GM23338 (cell line): ENCODE data around the gene HELB. TPM values are rescaled to one million over a fixed set of nuclear protein-coding genes. Genes with fewer than 3 reads are reported as not detected.

Experiments used
- ATAC-seq: fragments of 200-7000 bp; cut with Tn5 transposase; 3 replicates; pipeline ENCODE4 v1.9.1; 2020
- DNase-seq: peaks from one replicate; pipeline ENCODE4 v3.0.0-alpha.2; 2015; ENCODE audit warnings: low spot score
- H2AFZ ChIP-seq: fragments of 200-600 bp; sonication (generic); 2 replicates; pipeline ENCODE4 v1.8.0; 2016; ENCODE audit warnings: antibody characterized with exemption, mild to moderate bottlenecking, moderate library complexity
- H3F3A ChIP-seq: fragments of 200-600 bp; sonication (generic); replicated peaks from 2 replicates; pipeline ENCODE4 v1.8.0; 2017; ENCODE audit warnings: antibody characterized with exemption, mixed run types, low read depth
- H3K27ac ChIP-seq: fragments of 200-600 bp; sonication (generic); 2 replicates; pipeline ENCODE4 v1.6.1; 2016; ENCODE audit warnings: low read depth
- H3K27me3 ChIP-seq: fragments of 200-600 bp; sonication (generic); 2 replicates; pipeline ENCODE4 v1.8.0; 2016; ENCODE audit warnings: mild to moderate bottlenecking, mixed run types, moderate library complexity; ENCODE audit not compliant: insufficient read depth
- H3K36me3 ChIP-seq: fragments of 200-600 bp; sonication (generic); 2 replicates; pipeline ENCODE4 v1.8.0; 2016; ENCODE audit warnings: mild to moderate bottlenecking; ENCODE audit not compliant: insufficient read depth
- H3K4me1 ChIP-seq: fragments of 200-600 bp; sonication (generic); 2 replicates; pipeline ENCODE4 v1.8.0; 2016; ENCODE audit warnings: mild to moderate bottlenecking, moderate library complexity; ENCODE audit not compliant: insufficient read depth
- H3K4me2 ChIP-seq: fragments of 200-600 bp; sonication (generic); 2 replicates; pipeline ENCODE4 v1.7.1; 2017; ENCODE audit warnings: mixed run types
- H3K4me3 ChIP-seq: fragments of 200-600 bp; sonication (generic); 2 replicates; pipeline ENCODE4 v1.6.1; 2016; ENCODE audit warnings: mixed run types
- H3K79me2 ChIP-seq: fragments of 200-600 bp; sonication (generic); replicated peaks from 2 replicates; pipeline ENCODE4 v1.8.0; 2017; ENCODE audit warnings: mild to moderate bottlenecking; ENCODE audit not compliant: insufficient read depth
- H3K9me2 ChIP-seq: fragments of 200-600 bp; sonication (generic); 2 replicates; pipeline ENCODE4 v1.8.0; 2017; ENCODE audit not compliant: insufficient read depth
- H4K20me1 ChIP-seq: fragments of 200-600 bp; sonication (generic); replicated peaks from 2 replicates; pipeline ENCODE4 v1.8.0; 2017; ENCODE audit warnings: mild to moderate bottlenecking; ENCODE audit not compliant: insufficient read depth
- H3K27ac Mint-ChIP-seq: 2 replicates; pipeline ENCODE4 v1.8.0; 2020; ENCODE audit warnings: inconsistent platforms, mild to moderate bottlenecking, moderate library complexity, mixed read lengths
- H3K27me3 Mint-ChIP-seq: 3 replicates; pipeline ENCODE4 v1.8.0; 2022; ENCODE audit warnings: low read depth, mild to moderate bottlenecking, moderate library complexity, mixed read lengths, inconsistent platforms; ENCODE audit not compliant: insufficient read depth, poor library complexity
- H3K36me3 Mint-ChIP-seq: 3 replicates; pipeline ENCODE4 v1.8.0; 2021; ENCODE audit warnings: low read depth, mild to moderate bottlenecking, inconsistent platforms, moderate library complexity, mixed read lengths
- H3K4me1 Mint-ChIP-seq: 3 replicates; pipeline ENCODE4 v1.8.0; 2020; ENCODE audit warnings: mild to moderate bottlenecking, inconsistent platforms, mixed read lengths
- H3K4me3 Mint-ChIP-seq: 3 replicates; pipeline ENCODE4 v1.8.0; 2021; ENCODE audit warnings: moderate library complexity, mild to moderate bottlenecking, inconsistent platforms, mixed read lengths
- H3K9me3 Mint-ChIP-seq: 3 replicates; pipeline ENCODE4 v1.8.0; 2020; ENCODE audit warnings: moderate library complexity, mild to moderate bottlenecking, inconsistent platforms, mixed read lengths
- CREB1 ChIP-seq: fragments of 250-450 bp; sonication (Bioruptor Pico); IDR thresholded peaks from 2 replicates; pipeline ENCODE4 v1.5.0; 2020; ENCODE audit warnings: low read depth, mild to moderate bottlenecking, moderate library complexity
- EZH2 ChIP-seq: fragments of 200-600 bp; sonication (generic); IDR thresholded peaks from one replicate; pipeline ENCODE4 v1.8.0; 2017; ENCODE audit warnings: antibody characterized with exemption, mild to moderate bottlenecking, low read depth; ENCODE audit not compliant: unreplicated experiment
- EZH2phosphoT487 ChIP-seq: fragments of 200-600 bp; sonication (generic); IDR thresholded peaks from one replicate; pipeline ENCODE4 v1.8.1; 2018; ENCODE audit warnings: antibody characterized with exemption; ENCODE audit not compliant: unreplicated experiment
- JUNB ChIP-seq: IDR thresholded peaks from one replicate; pipeline ENCODE4 v1.6.1; 2016; ENCODE audit warnings: antibody characterized with exemption; ENCODE audit not compliant: unreplicated experiment
- NANOG ChIP-seq: IDR thresholded peaks from 2 replicates; pipeline ENCODE4 v1.6.1; 2016; ENCODE audit warnings: antibody characterized with exemption, borderline replicate concordance
- POLR2AphosphoS5 ChIP-seq: IDR thresholded peaks from 2 replicates; pipeline ENCODE4 v1.6.1; 2016; ENCODE audit warnings: antibody characterized with exemption, low read depth
- STAT1 ChIP-seq: IDR thresholded peaks from one replicate; pipeline ENCODE4 v1.6.1; 2016; ENCODE audit warnings: antibody characterized with exemption; ENCODE audit not compliant: unreplicated experiment
- ZNF114 ChIP-seq: fragments of 250-450 bp; sonication (Bioruptor Pico); IDR thresholded peaks from 2 replicates; pipeline ENCODE4 v1.5.0; 2020; ENCODE audit warnings: mild to moderate bottlenecking, moderate library complexity
- ZNF331 ChIP-seq: fragments of 250-450 bp; sonication (Bioruptor Pico); IDR thresholded peaks from 2 replicates; pipeline ENCODE4 v1.5.0; 2020; ENCODE audit warnings: low read depth, mild to moderate bottlenecking, moderate library complexity
- ZNF462 ChIP-seq: fragments of 250-450 bp; sonication (Bioruptor Pico); IDR thresholded peaks from 2 replicates; pipeline ENCODE4 v1.5.0; 2020; ENCODE audit warnings: mild to moderate bottlenecking, moderate library complexity
- polyA plus RNA-seq: library from polyadenylated mRNA; unstranded; fragments of >200 nt; fragmentation: Nextera tagmentation; extraction: Ambion mirVana; gene quantifications from 2 replicates; pipeline ENCODE4 v1.2.1, GENCODE V29; 2016
- total RNA-seq: library from RNA; depleted of rRNA; stranded (reverse); fragments of >200 nt; shearing (Covaris generic); gene quantifications from 2 replicates; pipeline ENCODE4 v1.2.3, GENCODE V29; 2014
- TF ChIP-seq, protein P1 (sequence below), 2 experiments: fragments of 200-600 bp in 1 of 2; sonication (generic) in 1 of 2; conservative IDR thresholded peaks; 2 replicates each; pipeline versions ENCODE4 v1.5.1 to v1.6.1; 2016 to 2017; ENCODE audit warnings: antibody characterized with exemption in 2 of 2, low read depth in 2 of 2, mild to moderate bottlenecking in 2 of 2, moderate library complexity in 1 of 2
- TF ChIP-seq, protein P2 (sequence below): IDR thresholded peaks from 2 replicates; pipeline ENCODE4 v1.6.1; 2016; ENCODE audit warnings: antibody characterized with exemption
- TF ChIP-seq, protein P3 (sequence below): IDR thresholded peaks from one replicate; pipeline ENCODE4 v1.6.1; 2018; ENCODE audit warnings: antibody characterized with exemption; ENCODE audit not compliant: unreplicated experiment

HELB gene
- total and polyA plus RNA-seq, 2 experiments from 2014 or later: 3.1 to 18.2 TPM

DNA sequence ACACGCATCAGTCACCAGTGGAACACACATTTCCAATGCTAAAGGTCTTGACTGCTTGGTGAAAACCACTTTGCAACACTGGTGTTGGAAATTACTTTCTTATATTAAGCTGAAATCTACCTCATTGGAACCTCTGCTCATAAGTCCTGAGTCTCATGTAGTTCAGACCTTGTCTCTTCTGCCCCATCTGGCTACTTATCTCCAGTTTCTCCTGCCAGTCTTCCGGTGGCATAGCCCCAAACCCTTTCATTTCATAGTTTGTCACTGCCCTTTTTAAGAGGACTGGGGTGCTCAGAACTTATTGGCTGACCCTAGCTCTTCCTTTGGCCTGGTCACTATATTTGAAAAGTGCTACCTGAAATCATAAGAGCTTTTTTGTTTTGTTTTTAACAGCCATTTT lies 43.7 kb downstream of the HELB start (continued):
- TF ChIP-seq, protein P1, sequence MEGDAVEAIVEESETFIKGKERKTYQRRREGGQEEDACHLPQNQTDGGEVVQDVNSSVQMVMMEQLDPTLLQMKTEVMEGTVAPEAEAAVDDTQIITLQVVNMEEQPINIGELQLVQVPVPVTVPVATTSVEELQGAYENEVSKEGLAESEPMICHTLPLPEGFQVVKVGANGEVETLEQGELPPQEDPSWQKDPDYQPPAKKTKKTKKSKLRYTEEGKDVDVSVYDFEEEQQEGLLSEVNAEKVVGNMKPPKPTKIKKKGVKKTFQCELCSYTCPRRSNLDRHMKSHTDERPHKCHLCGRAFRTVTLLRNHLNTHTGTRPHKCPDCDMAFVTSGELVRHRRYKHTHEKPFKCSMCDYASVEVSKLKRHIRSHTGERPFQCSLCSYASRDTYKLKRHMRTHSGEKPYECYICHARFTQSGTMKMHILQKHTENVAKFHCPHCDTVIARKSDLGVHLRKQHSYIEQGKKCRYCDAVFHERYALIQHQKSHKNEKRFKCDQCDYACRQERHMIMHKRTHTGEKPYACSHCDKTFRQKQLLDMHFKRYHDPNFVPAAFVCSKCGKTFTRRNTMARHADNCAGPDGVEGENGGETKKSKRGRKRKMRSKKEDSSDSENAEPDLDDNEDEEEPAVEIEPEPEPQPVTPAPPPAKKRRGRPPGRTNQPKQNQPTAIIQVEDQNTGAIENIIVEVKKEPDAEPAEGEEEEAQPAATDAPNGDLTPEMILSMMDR (conservative IDR thresholded peaks at IDR 0.05; ENCODE audit: low read depth in 2 of 2): no peak

- no peak for DNase-seq
- Histone ChIP-seq H2AFZ (no peak overlapping the region), H3K79me2 (no peaks in the 10 kb centered on the region), H3F3A (no peaks in the 10 kb centered on the region), H3K27ac (no peak overlapping the region), H3K27me3 (no peaks in the 10 kb centered on the region), H4K20me1 (no peaks in the 10 kb centered on the region), H3K36me3 (0 out of 2 replicates have a peak, but pooled peaks cover under 1% of the 10 kb centered on the region), H3K4me2 (no peak overlapping the region), H3K4me1 (0 out of 2 replicates have a peak, but pooled peaks cover 3% of the 10 kb centered on the region), H3K4me3 (no peak overlapping the region), H3K9me2 (no peaks in the 10 kb centered on the region)
- peaks cover 8% of the 10 kb centered on the region for H3K4me1 Mint-ChIP-seq
- no peaks in the 10 kb centered on the region for H3K27me3 Mint-ChIP-seq
- H3K4me3 Mint-ChIP-seq: no peak overlapping the region
- ATAC-seq: no peak
- H3K36me3 Mint-ChIP-seq: peaks cover 4% of the 10 kb centered on the region; the same call in 2 of the 3 replicates
- H3K9me3 Mint-ChIP-seq: no peaks in the 10 kb centered on the region
- H3K27ac Mint-ChIP-seq: no peak overlapping the region
- no peak for TF ChIP-seq EZH2phosphoT487
- no peak for TF ChIP-seq ZNF462
- TF ChIP-seq, protein P2, sequence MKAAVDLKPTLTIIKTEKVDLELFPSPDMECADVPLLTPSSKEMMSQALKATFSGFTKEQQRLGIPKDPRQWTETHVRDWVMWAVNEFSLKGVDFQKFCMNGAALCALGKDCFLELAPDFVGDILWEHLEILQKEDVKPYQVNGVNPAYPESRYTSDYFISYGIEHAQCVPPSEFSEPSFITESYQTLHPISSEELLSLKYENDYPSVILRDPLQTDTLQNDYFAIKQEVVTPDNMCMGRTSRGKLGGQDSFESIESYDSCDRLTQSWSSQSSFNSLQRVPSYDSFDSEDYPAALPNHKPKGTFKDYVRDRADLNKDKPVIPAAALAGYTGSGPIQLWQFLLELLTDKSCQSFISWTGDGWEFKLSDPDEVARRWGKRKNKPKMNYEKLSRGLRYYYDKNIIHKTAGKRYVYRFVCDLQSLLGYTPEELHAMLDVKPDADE: no peak
- TF ChIP-seq EZH2: no peak
- TF ChIP-seq NANOG: no peak
- TF ChIP-seq POLR2AphosphoS5: no peak
- TF ChIP-seq JUNB: no peak
- TF ChIP-seq, protein P3, sequence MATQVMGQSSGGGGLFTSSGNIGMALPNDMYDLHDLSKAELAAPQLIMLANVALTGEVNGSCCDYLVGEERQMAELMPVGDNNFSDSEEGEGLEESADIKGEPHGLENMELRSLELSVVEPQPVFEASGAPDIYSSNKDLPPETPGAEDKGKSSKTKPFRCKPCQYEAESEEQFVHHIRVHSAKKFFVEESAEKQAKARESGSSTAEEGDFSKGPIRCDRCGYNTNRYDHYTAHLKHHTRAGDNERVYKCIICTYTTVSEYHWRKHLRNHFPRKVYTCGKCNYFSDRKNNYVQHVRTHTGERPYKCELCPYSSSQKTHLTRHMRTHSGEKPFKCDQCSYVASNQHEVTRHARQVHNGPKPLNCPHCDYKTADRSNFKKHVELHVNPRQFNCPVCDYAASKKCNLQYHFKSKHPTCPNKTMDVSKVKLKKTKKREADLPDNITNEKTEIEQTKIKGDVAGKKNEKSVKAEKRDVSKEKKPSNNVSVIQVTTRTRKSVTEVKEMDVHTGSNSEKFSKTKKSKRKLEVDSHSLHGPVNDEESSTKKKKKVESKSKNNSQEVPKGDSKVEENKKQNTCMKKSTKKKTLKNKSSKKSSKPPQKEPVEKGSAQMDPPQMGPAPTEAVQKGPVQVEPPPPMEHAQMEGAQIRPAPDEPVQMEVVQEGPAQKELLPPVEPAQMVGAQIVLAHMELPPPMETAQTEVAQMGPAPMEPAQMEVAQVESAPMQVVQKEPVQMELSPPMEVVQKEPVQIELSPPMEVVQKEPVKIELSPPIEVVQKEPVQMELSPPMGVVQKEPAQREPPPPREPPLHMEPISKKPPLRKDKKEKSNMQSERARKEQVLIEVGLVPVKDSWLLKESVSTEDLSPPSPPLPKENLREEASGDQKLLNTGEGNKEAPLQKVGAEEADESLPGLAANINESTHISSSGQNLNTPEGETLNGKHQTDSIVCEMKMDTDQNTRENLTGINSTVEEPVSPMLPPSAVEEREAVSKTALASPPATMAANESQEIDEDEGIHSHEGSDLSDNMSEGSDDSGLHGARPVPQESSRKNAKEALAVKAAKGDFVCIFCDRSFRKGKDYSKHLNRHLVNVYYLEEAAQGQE: no peak
- TF ChIP-seq ZNF114: no peak
- no peak for TF ChIP-seq CREB1 (CRISPR knock-in tag)
- no peak for TF ChIP-seq ZNF331 (CRISPR knock-in tag)
- TF ChIP-seq STAT1: no peak
Measured at GRCh38 chr12:66351301-66351700, 49.0 kb downstream of the HELB start.
